K562 (cell line): ENCODE results near the gene SORCS1. TPM values are rescaled to one million over a fixed set of nuclear protein-coding genes. Genes with fewer than 3 reads are reported as not detected.

Experiments used
- BCL6 ChIP-seq: fragments of 250-450 bp; sonication (Bioruptor Pico); IDR thresholded peaks from 2 replicates; pipeline ENCODE4 v1.4.0; 2020
- CAMTA2 ChIP-seq: fragments of 250-450 bp; sonication (Bioruptor Pico); conservative IDR thresholded peaks from 2 replicates; pipeline ENCODE4 v1.5.1; 2022
- GATA2 ChIP-seq: sonication (generic); formaldehyde crosslinking; IDR thresholded peaks from 2 replicates; pipeline ENCODE4 v1.4.0; 2020; ENCODE audit warnings: mild to moderate bottlenecking, missing genetic modification reagents
- GTF2B ChIP-seq: IDR thresholded peaks from 2 replicates; pipeline ENCODE4 v1.6.1; 2011; ENCODE audit not compliant: insufficient read length; ENCODE audit errors: extremely low read depth
- KLF6 ChIP-seq: fragments of 250-450 bp; sonication (Bioruptor Pico); IDR thresholded peaks from 2 replicates; pipeline ENCODE4 v1.4.0; 2020; ENCODE audit warnings: mild to moderate bottlenecking, moderate library complexity, borderline replicate concordance
- OTX1 ChIP-seq: fragments of 450-650 bp; formaldehyde crosslinking; IDR thresholded peaks from 2 replicates; pipeline ENCODE4 v1.4.0; 2022; ENCODE audit warnings: mild to moderate bottlenecking
- RNF219 ChIP-seq: fragments of 250-450 bp; sonication (Bioruptor Pico); IDR thresholded peaks from 2 replicates; pipeline ENCODE4 v1.5.0; 2022; ENCODE audit warnings: mild to moderate bottlenecking
- SMARCA4 ChIP-seq: fragments of 450-650 bp; IDR thresholded peaks from 2 replicates; pipeline ENCODE4 v1.6.1; 2016
- SNIP1 ChIP-seq: fragments of 450-650 bp; IDR thresholded peaks from 2 replicates; pipeline ENCODE4 v1.7.1; 2017; ENCODE audit warnings: low read depth, mild to moderate bottlenecking
- SRSF7 ChIP-seq: fragments of 200-400 bp; formaldehyde crosslinking; optimal IDR thresholded peaks from 2 replicates; pipeline ENCODE3; 2017; ENCODE audit warnings: mild to moderate bottlenecking, low read depth, low read length
- TGIF2 ChIP-seq: sonication (generic); formaldehyde crosslinking; IDR thresholded peaks from 2 replicates; pipeline ENCODE4 v1.8.1; 2022; ENCODE audit warnings: mild to moderate bottlenecking, missing genetic modification reagents, moderate library complexity
- ZNF274 ChIP-seq: IDR thresholded peaks from 2 replicates; pipeline ENCODE4 v1.6.1; 2011; ENCODE audit warnings: low read depth, mild to moderate bottlenecking, low read length, moderate library complexity, borderline replicate concordance
- ZNF511 ChIP-seq: sonication (generic); formaldehyde crosslinking; IDR thresholded peaks from 2 replicates; pipeline ENCODE4 v1.8.0; 2022; ENCODE audit warnings: mild to moderate bottlenecking, missing genetic modification reagents
- polyA plus RNA-seq, 8 experiments: library from polyadenylated mRNA; depleted of rRNA in 4 of 8; stranded (reverse) in 5 of 8; unstranded in 3 of 8; fragments of >200 nt; fragmentation: Nextera tagmentation in 2 of 8; fragmentation: Illumina TruSeq in 1 of 8; extraction: Ambion mirVana in 2 of 8; extraction: Trizol in 1 of 8; gene quantifications; 2 replicates each; pipeline versions ENCODE4 v1.2.1 to v1.2.3, GENCODE V29; 2011 to 2014; ENCODE audit warnings: inconsistent platforms in 1 of 8, missing spikeins in 1 of 8
- total RNA-seq, 7 experiments: library from RNA; depleted of rRNA in 6 of 7; stranded (reverse); fragments of >200 nt in 6 of 7; fragmentation: Illumina TruSeq in 2 of 7; extraction: Trizol in 2 of 7; gene quantifications; 2 replicates each; pipeline versions ENCODE4 v1.2.1 to v1.2.3, GENCODE V29; 2011 to 2021; ENCODE audit warnings: low replicate concordance in 1 of 7
- TF ChIP-seq, protein P1 (sequence below), 3 experiments: IDR thresholded peaks in 2 of 3; conservative IDR thresholded peaks in 1 of 3; 2 replicates each; pipeline ENCODE4 v1.5.1; 2011 to 2012; ENCODE audit warnings: low read length in 3 of 3, mild to moderate bottlenecking in 3 of 3, control low read depth in 2 of 3, improper control_type of control experiment in 1 of 3, inconsistent platforms in 1 of 3, low read depth in 1 of 3, mixed read lengths in 1 of 3, moderate library complexity in 1 of 3; ENCODE audit not compliant: insufficient read depth in 2 of 3

The SORCS1 gene
- total and polyA plus RNA-seq, 9 of the 15 experiments (the other 6 are each of a cell fraction or from before 2014, with no cell fraction given), result 1.5 to 3.9 (median 2.7) TPM

DNA sequence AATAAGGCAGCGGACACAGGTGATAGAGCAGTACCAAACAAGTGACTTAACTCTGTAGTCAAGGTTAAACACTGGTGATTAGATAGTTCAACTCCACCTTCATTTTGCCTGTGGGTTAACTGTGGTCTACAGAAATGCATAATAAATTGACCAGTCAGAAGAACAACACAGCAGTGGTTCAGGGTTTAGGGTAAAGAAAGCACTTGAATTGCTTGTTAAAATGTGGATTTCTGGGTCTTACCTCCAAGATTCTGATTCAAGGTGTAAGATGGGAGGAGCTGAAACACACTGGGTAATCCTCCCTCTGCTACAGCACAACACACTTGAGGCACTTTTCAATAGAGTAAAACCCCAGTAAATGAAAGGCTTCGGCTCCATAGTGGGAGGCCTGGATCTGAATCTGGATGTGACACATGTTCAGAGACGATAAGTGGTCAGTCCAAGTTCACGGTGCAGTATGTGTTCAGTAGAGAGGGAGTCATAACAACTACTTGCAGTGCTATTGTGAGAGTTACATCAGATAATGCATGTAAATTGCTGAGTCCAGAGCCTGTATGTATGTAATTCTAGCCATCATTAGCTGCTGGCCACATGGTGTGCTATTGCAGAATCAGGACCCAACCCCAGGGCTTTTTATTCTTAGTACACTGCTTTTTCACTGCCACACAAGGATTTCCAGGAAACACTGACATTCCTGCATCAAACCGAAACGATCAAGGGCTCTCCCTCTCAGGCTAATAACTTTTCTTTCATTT, 141.7 kb downstream of the SORCS1 start (continued):
- no peak for TF ChIP-seq BCL6
- TF ChIP-seq KLF6 (CRISPR knock-in tag), result no peak
- peak; percentile 90 for TF ChIP-seq SMARCA4
- no peak for TF ChIP-seq TGIF2 (CRISPR knock-in tag)
- TF ChIP-seq OTX1 (CRISPR knock-in tag), result no peak
- TF ChIP-seq SNIP1, result no peak
- TF ChIP-seq SRSF7, result no peak
- TF ChIP-seq ZNF511 (CRISPR knock-in tag), result no peak
- TF ChIP-seq CAMTA2 (CRISPR knock-in tag), result no peak
- TF ChIP-seq, protein P1, sequence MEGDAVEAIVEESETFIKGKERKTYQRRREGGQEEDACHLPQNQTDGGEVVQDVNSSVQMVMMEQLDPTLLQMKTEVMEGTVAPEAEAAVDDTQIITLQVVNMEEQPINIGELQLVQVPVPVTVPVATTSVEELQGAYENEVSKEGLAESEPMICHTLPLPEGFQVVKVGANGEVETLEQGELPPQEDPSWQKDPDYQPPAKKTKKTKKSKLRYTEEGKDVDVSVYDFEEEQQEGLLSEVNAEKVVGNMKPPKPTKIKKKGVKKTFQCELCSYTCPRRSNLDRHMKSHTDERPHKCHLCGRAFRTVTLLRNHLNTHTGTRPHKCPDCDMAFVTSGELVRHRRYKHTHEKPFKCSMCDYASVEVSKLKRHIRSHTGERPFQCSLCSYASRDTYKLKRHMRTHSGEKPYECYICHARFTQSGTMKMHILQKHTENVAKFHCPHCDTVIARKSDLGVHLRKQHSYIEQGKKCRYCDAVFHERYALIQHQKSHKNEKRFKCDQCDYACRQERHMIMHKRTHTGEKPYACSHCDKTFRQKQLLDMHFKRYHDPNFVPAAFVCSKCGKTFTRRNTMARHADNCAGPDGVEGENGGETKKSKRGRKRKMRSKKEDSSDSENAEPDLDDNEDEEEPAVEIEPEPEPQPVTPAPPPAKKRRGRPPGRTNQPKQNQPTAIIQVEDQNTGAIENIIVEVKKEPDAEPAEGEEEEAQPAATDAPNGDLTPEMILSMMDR (IDR thresholded peaks at IDR 0.05 in 2 of 3, conservative IDR thresholded peaks at IDR 0.05 in 1 of 3; ENCODE audit: insufficient read depth in 2 of 3, low read depth in 1 of 3, low read length in 3 of 3), result peak in 2 of 3 experiments; percentile 23; a peak in 1 of 6 replicates
- no peak for TF ChIP-seq ZNF274
- TF ChIP-seq RNF219 (CRISPR knock-in tag), result no peak
- TF ChIP-seq GTF2B, result no peak
- peak; percentile 57; the same call in 1 of the 2 replicates for TF ChIP-seq GATA2 (CRISPR knock-in tag)
